ENCODE results near the gene ARHGEF7. TPM values are rescaled to one million over a fixed set of nuclear protein-coding genes. Genes with fewer than 3 reads are reported as not detected.

The ARHGEF7 gene
- total RNA-seq, 2 donors from 2014 or later = 61.7 to 76.0 TPM

GRCh38 chr13:111322001-111322915, 207.1 kb downstream of the ARHGEF7 start:
- DNase-seq (ENCODE audit: low spot score) = peak; percentile 71
- intact Hi-C loops (cut with DNase I) = no loop called here

GRCh38 chr13:111322916-111323331, 207.8 kb downstream of the ARHGEF7 start:
- intact Hi-C loops (cut with DNase I) = no loop called here
- DNase-seq (ENCODE audit: low spot score) = no peak

GRCh38 chr13:111323549-111323948, 208.4 kb downstream of the ARHGEF7 start:
- DNase-seq (ENCODE audit: low spot score) = no peak
- intact Hi-C loops (cut with DNase I) = no loop called here

GRCh38 chr13:111323950-111324651, 209.0 kb downstream of the ARHGEF7 start:
- no peak for DNase-seq (ENCODE audit: low spot score)
- intact Hi-C loops (cut with DNase I) = no loop called here

- DNase-seq (ENCODE audit: low spot score) = no peak
- intact Hi-C loops (cut with DNase I) = no loop called here
These were observed 209.6 kb downstream of the ARHGEF7 start for GRCh38 chr13:111324736-111325135.

GRCh38 chr13:111325146-111325890, 210.2 kb downstream of the ARHGEF7 start:
- intact Hi-C loops (cut with DNase I) = no loop called here
- DNase-seq (ENCODE audit: low spot score) = peak; percentile 67

- intact Hi-C loops (cut with DNase I) = no loop called here
- DNase-seq (ENCODE audit: low spot score) = peak; percentile 68
These were observed 211.0 kb downstream of the ARHGEF7 start for GRCh38 chr13:111325941-111326620.

GRCh38 chr13:111326621-111326965, 211.5 kb downstream of the ARHGEF7 start:
- intact Hi-C loops (cut with DNase I) = no loop called here
- DNase-seq (ENCODE audit: low spot score) = peak; percentile 78

GRCh38 chr13:111326981-111327642, 212.0 kb downstream of the ARHGEF7 start:
- intact Hi-C loops (cut with DNase I) = no loop called here
- DNase-seq (ENCODE audit: low spot score) = peak; percentile 74

- intact Hi-C loops (cut with DNase I) = no loop called here
- peak; percentile 72 for DNase-seq (ENCODE audit: low spot score)
These were observed 212.8 kb downstream of the ARHGEF7 start for GRCh38 chr13:111327730-111328573.

- intact Hi-C loops (cut with DNase I) = no loop called here
- DNase-seq (ENCODE audit: low spot score) = no peak
These were observed 213.7 kb downstream of the ARHGEF7 start for GRCh38 chr13:111328574-111329410.

- no peak for DNase-seq (ENCODE audit: low spot score)
- intact Hi-C loops (cut with DNase I) = no loop called here
These were observed 214.5 kb downstream of the ARHGEF7 start for GRCh38 chr13:111329641-111330040.

GRCh38 chr13:111330066-111330610, 215.0 kb downstream of the ARHGEF7 start:
- intact Hi-C loops (cut with DNase I) = no loop called here
- DNase-seq (ENCODE audit: low spot score) = no peak

- intact Hi-C loops (cut with DNase I) = no loop called here
- DNase-seq (ENCODE audit: low spot score) = no peak
These were observed 220.2 kb downstream of the ARHGEF7 start for GRCh38 chr13:111335298-111335697.

GRCh38 chr13:111336666-111337065, 221.6 kb downstream of the ARHGEF7 start:
- intact Hi-C loops (cut with DNase I) = no loop called here

GRCh38 chr13:111337206-111337605, 222.1 kb downstream of the ARHGEF7 start:
- no peak for DNase-seq (ENCODE audit: low spot score)
- intact Hi-C loops (cut with DNase I) = no loop called here

More at GRCh38 chr13:111336666-111337065, 221.6 kb downstream of the ARHGEF7 start:
- no peak for DNase-seq (ENCODE audit: low spot score)

- intact Hi-C loops (cut with DNase I) = no loop called here
- DNase-seq (ENCODE audit: low spot score) = no peak
These were observed 222.6 kb downstream of the ARHGEF7 start for GRCh38 chr13:111337741-111338140.

All from posterior vena cava (tissue), 2 donors.